Activated T-cell treated with anti-CD3 and anti-CD28 coated beads for 24 hours (primary cell): Measurements from ENCODE around the gene ATP13A4.
A peak's percentile ranks its signal among the peaks of the same experiment; 100 is the strongest.

Experiments
- DNase-seq: peaks from one replicate; pipeline ENCODE4 v3.0.0-alpha.2; 2020; ENCODE audit warnings: low read depth

Gene ATP13A4

GRCh38 chr3:193554811-193555210 is at the start of gene ATP13A4:
Gene ATP13A4 (minus strand): TSS chr3:193554895. CDS start chr3:193554799, 96 bp downstream.
- DNase-seq, result no peak

GRCh38 chr3:193599393-193599792 is 44.7 kb upstream of the ATP13A4 start:
- no peak for DNase-seq

GRCh38 chr3:193598202-193598601 is 43.5 kb upstream of the ATP13A4 start:
- no peak for DNase-seq

- DNase-seq, result no peak
Observed at GRCh38 chr3:193595939-193596487, 41.3 kb upstream of the ATP13A4 start.

GRCh38 chr3:193594946-193595689 is 40.4 kb upstream of the ATP13A4 start:
- no peak for DNase-seq

- peak; percentile 41 for DNase-seq
Observed at GRCh38 chr3:193593668-193594030, 39.0 kb upstream of the ATP13A4 start.

- DNase-seq, result peak; percentile 90
Observed at GRCh38 chr3:193592841-193593667, 38.4 kb upstream of the ATP13A4 start, which contains the start of gene OPA1. Gene OPA1 (plus strand): TSS chr3:193593208. CDS start chr3:193593378, 170 bp downstream.

GRCh38 chr3:193590088-193590856 is 35.6 kb upstream of the ATP13A4 start:
- no peak for DNase-seq

- no peak for DNase-seq
Observed at GRCh38 chr3:193589616-193590015, 34.9 kb upstream of the ATP13A4 start.

- no peak for DNase-seq
Observed at GRCh38 chr3:193589129-193589528, 34.4 kb upstream of the ATP13A4 start.

- DNase-seq, result no peak
Observed at GRCh38 chr3:193586526-193586925, 31.8 kb upstream of the ATP13A4 start.

- DNase-seq, result no peak
Observed at GRCh38 chr3:193585530-193585929, 30.8 kb upstream of the ATP13A4 start.

GRCh38 chr3:193574488-193575070 is 19.9 kb upstream of the ATP13A4 start:
- DNase-seq, result no peak

- no peak for DNase-seq
Observed at GRCh38 chr3:193573403-193574191, 18.9 kb upstream of the ATP13A4 start.

GRCh38 chr3:193572426-193572908 is 17.8 kb upstream of the ATP13A4 start:
- peak; percentile 34 for DNase-seq

- DNase-seq, result no peak
Observed at GRCh38 chr3:193569119-193569518, 14.4 kb upstream of the ATP13A4 start.

- no peak for DNase-seq
Observed at GRCh38 chr3:193564012-193564411, 9.3 kb upstream of the ATP13A4 start.

GRCh38 chr3:193563426-193563825 is 8.7 kb upstream of the ATP13A4 start:
- DNase-seq, result no peak

- DNase-seq, result no peak
Observed at GRCh38 chr3:193560870-193561269, 6.2 kb upstream of the ATP13A4 start.

- no peak for DNase-seq
Observed at GRCh38 chr3:193560091-193560490, 5.4 kb upstream of the ATP13A4 start.

GRCh38 chr3:193559100-193559499 is 4.4 kb upstream of the ATP13A4 start:
- DNase-seq, result no peak
